ENCODE measurements around the gene AP3S1. TPM values are rescaled to one million over a fixed set of nuclear protein-coding genes. Genes with fewer than 3 reads are reported as not detected.

Gene AP3S1
- total RNA-seq, 1 donor from 2014 or later, result 117 TPM

GRCh38 chr5:115849258-115849798 is 7.6 kb downstream of the AP3S1 start:
- no peaks in the 10 kb centered on the region for H3K36me3 ChIP-seq (ENCODE audit: control insufficient read depth, insufficient read depth, low read length)
- no peak for TF ChIP-seq CTCF (IDR thresholded peaks at IDR 0.05; ENCODE audit: insufficient read depth, low read length, severe bottlenecking)
- DNase-seq (ENCODE audit: low read depth), result no peak
- no peak overlapping the region for H3K4me3 ChIP-seq (ENCODE audit: low read depth, low read length)
- FAIRE-seq, result no peak
- no peaks in the 10 kb centered on the region for H3K27me3 ChIP-seq (ENCODE audit: control insufficient read depth, insufficient read depth, low read length)

GRCh38 chr5:115850744-115851416 is 9.1 kb downstream of the AP3S1 start:
- DNase-seq (ENCODE audit: low read depth) (no peak), FAIRE-seq (no peak)
- Histone ChIP-seq H3K27me3 (ENCODE audit: control insufficient read depth, insufficient read depth, low read length) (no peaks in the 10 kb centered on the region), H3K4me3 (ENCODE audit: low read depth, low read length) (no peak overlapping the region), H3K36me3 (ENCODE audit: control insufficient read depth, insufficient read depth, low read length) (no peaks in the 10 kb centered on the region)
- TF ChIP-seq CTCF (IDR thresholded peaks at IDR 0.05; ENCODE audit: insufficient read depth, low read length, severe bottlenecking), result no peak

- FAIRE-seq, result no peak
- no peak for TF ChIP-seq CTCF (IDR thresholded peaks at IDR 0.05; ENCODE audit: insufficient read depth, low read length, severe bottlenecking)
- DNase-seq (ENCODE audit: low read depth), result no peak
- Histone ChIP-seq H3K27me3 (ENCODE audit: control insufficient read depth, insufficient read depth, low read length) (no peaks in the 10 kb centered on the region), H3K4me3 (ENCODE audit: low read depth, low read length) (no peak overlapping the region), H3K36me3 (ENCODE audit: control insufficient read depth, insufficient read depth, low read length) (no peaks in the 10 kb centered on the region)
Observed at GRCh38 chr5:115854139-115854538, 12.4 kb downstream of the AP3S1 start.

GRCh38 chr5:115855959-115856358 is 14.2 kb downstream of the AP3S1 start:
- DNase-seq (ENCODE audit: low read depth) (no peak), FAIRE-seq (no peak)
- Histone ChIP-seq H3K27me3 (ENCODE audit: control insufficient read depth, insufficient read depth, low read length) (no peaks in the 10 kb centered on the region), H3K36me3 (ENCODE audit: control insufficient read depth, insufficient read depth, low read length) (no peaks in the 10 kb centered on the region), H3K4me3 (ENCODE audit: low read depth, low read length) (no peak overlapping the region)
- no peak for TF ChIP-seq CTCF (IDR thresholded peaks at IDR 0.05; ENCODE audit: insufficient read depth, low read length, severe bottlenecking)

GRCh38 chr5:115857057-115857479 is 15.3 kb downstream of the AP3S1 start:
- Histone ChIP-seq H3K27me3 (ENCODE audit: control insufficient read depth, insufficient read depth, low read length) (no peaks in the 10 kb centered on the region), H3K4me3 (ENCODE audit: low read depth, low read length) (no peak overlapping the region), H3K36me3 (ENCODE audit: control insufficient read depth, insufficient read depth, low read length) (no peaks in the 10 kb centered on the region)
- no peak for TF ChIP-seq CTCF (IDR thresholded peaks at IDR 0.05; ENCODE audit: insufficient read depth, low read length, severe bottlenecking)
- no peak for FAIRE-seq
- peak; percentile 34 for DNase-seq (ENCODE audit: low read depth)

Measured in bronchial epithelial cell (primary cell).